ENCODE data around the gene OSMR. TPM values are rescaled to one million over a fixed set of nuclear protein-coding genes. Genes with fewer than 3 reads are reported as not detected.

OSMR gene
- total and polyA plus RNA-seq, 2 of the 13 experiments (the other 11 are each of a cell fraction or from before 2014, with no cell fraction given) = 21.3 to 86.5 TPM

GRCh38 chr5:38830521-38831051 lies 15.2 kb upstream of the OSMR start (continued):
- TF ChIP-seq, protein P1, sequence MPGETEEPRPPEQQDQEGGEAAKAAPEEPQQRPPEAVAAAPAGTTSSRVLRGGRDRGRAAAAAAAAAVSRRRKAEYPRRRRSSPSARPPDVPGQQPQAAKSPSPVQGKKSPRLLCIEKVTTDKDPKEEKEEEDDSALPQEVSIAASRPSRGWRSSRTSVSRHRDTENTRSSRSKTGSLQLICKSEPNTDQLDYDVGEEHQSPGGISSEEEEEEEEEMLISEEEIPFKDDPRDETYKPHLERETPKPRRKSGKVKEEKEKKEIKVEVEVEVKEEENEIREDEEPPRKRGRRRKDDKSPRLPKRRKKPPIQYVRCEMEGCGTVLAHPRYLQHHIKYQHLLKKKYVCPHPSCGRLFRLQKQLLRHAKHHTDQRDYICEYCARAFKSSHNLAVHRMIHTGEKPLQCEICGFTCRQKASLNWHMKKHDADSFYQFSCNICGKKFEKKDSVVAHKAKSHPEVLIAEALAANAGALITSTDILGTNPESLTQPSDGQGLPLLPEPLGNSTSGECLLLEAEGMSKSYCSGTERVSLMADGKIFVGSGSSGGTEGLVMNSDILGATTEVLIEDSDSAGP (CRISPR knock-in tag; IDR thresholded peaks at IDR 0.05; ENCODE audit: borderline replicate concordance) = 0 out of 2 replicates have a peak, but pooled peaks have one; percentile 34
- TF ChIP-seq ZNF317 (CRISPR knock-in tag; IDR thresholded peaks at IDR 0.05) (peak; percentile 43; the same call in 1 of the 2 replicates), SP140L (CRISPR knock-in tag; IDR thresholded peaks at IDR 0.05; ENCODE audit: borderline replicate concordance) (0 out of 2 replicates have a peak, but pooled peaks have one; percentile 40), ATF7 (IDR thresholded peaks at IDR 0.05) (peak; percentile 53; the same call in 1 of the 2 replicates), ATF7 (CRISPR knock-in tag; IDR thresholded peaks at IDR 0.05) (no peak), TEAD3 (CRISPR knock-in tag; optimal IDR thresholded peaks at IDR 0.05; ENCODE audit: borderline replicate concordance) (peak; percentile 89), ZSCAN25 (CRISPR knock-in tag; IDR thresholded peaks at IDR 0.05) (no peak), KLF16 (CRISPR knock-in tag; IDR thresholded peaks at IDR 0.05) (peak in 1 of 2 experiments; percentile 24; a peak in 1 of 4 replicates), ZNF761 (CRISPR knock-in tag; conservative IDR thresholded peaks at IDR 0.05) (no peak), IRF2 (CRISPR knock-in tag; IDR thresholded peaks at IDR 0.05) (peak; percentile 75), ZBTB42 (CRISPR knock-in tag; IDR thresholded peaks at IDR 0.05) (no peak), SMC3 (IDR thresholded peaks at IDR 0.05; ENCODE audit: low read length) (peak; percentile 27; the same call in 1 of the 2 replicates), THAP11 (CRISPR knock-in tag; IDR thresholded peaks at IDR 0.05) (peak; percentile 47; the same call in 1 of the 2 replicates), ZNF609 (CRISPR knock-in tag; IDR thresholded peaks at IDR 0.05; ENCODE audit: borderline replicate concordance) (peak; percentile 42; the same call in 1 of the 2 replicates), HNF1B (CRISPR knock-in tag; IDR thresholded peaks at IDR 0.05) (peak; percentile 62), SIN3B (IDR thresholded peaks at IDR 0.05; ENCODE audit: low read length) (no peak), TARDBP (CRISPR knock-in tag; IDR thresholded peaks at IDR 0.05) (peak; percentile 54; the same call in 1 of the 2 replicates), NFRKB (IDR thresholded peaks at IDR 0.05) (no peak), GLI4 (CRISPR knock-in tag; IDR thresholded peaks at IDR 0.05; ENCODE audit: borderline replicate concordance) (no peak), RXRA (CRISPR knock-in tag; IDR thresholded peaks at IDR 0.05) (peak; percentile 94), ZNF232 (CRISPR knock-in tag; IDR thresholded peaks at IDR 0.05; ENCODE audit: borderline replicate concordance) (no peak), TRIM24 (CRISPR knock-in tag; IDR thresholded peaks at IDR 0.05) (0 out of 2 replicates have a peak, but pooled peaks have one; percentile 18), ESRRA (CRISPR knock-in tag; IDR thresholded peaks at IDR 0.05; ENCODE audit: low read depth) (peak; percentile 59; the same call in 1 of the 2 replicates)
